GM18520 (cell line): ENCODE data around the gene NDUFS2.
"Not testable (repeated sequence)": the region's sequence is repeated elsewhere in the genome, so short reads cannot be mapped to it uniquely, and the experiment has no call there.

Experiments used
- ATAC-seq: cut with Tn5 transposase; IDR thresholded peaks from one replicate; pipeline ENCODE4 v1.9.1; 2021; ENCODE audit not compliant: unreplicated experiment

NDUFS2 gene

DNA sequence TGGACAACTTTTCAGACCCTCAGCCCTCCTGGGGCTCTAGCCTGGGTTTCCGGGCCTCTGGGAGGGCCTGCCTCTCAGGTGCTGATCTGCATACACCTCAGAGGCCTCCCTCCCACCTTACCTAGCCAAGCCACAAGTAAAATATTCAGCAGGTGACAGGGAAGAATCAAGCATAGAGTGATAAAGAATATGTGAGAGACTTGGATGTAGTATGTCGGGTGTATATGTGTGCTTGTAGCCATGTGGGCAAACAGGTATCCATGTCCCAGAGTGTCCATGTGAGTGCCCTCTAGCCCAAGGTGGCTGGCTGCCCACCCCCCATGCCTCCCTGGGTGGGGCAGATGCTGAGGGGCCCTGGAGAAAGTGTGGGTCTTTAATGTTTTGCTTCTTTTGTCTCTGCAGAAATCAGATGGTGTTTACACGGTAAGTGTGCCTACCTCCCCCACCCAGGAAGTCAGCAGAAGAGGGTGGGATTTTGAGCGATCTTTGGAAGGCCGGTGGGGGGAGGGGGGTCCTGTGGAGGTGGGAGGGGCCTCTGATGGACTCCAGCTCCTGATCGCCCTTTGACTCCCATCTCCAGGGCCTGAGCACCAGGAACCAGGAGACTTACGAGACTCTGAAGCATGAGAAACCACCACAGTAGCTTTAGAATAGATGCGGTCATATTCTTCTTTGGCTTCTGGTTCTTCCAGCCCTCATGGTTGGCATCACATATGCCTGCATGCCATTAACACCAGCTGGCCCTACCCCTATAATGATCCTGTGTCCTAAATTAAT is 16.3 kb downstream of the NDUFS2 start:
- no peak for ATAC-seq

DNA sequence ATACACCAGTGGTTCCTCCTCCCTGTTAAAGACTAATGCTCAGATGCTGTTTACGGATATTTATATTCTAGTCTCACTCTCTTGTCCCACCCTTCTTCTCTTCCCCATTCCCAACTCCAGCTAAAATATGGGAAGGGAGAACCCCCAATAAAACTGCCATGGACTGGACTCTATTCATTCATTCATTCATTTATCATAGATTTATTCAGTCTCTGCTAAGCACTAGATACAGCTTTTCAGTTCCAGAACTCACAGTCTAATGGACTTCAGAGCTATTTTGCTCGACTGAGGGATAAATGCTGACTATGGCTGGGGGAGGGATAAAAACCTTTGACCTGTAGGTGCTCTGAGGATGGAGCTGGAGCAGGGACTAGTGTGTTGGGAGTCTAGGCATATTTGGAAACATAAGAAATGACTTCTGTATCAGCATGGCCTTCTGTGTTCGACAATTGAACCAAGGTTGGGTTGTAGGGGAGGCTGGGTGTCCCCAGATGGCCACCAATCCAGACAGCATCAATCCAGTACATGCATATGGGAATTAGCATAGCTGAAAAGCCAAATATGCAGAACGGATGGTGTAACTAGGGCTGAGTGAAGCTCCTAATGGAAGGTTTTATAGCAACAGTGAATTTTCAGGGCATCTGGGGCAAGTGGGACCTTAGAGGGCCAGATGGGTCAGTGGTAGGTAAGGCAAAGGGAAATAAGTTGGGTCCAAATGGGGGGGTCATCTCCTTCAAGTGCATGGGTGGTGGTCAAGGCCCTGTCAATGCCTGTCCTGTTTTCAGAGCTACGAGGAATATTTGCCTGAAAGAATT is 17.1 kb downstream of the NDUFS2 start:
- ATAC-seq: no peak

DNA sequence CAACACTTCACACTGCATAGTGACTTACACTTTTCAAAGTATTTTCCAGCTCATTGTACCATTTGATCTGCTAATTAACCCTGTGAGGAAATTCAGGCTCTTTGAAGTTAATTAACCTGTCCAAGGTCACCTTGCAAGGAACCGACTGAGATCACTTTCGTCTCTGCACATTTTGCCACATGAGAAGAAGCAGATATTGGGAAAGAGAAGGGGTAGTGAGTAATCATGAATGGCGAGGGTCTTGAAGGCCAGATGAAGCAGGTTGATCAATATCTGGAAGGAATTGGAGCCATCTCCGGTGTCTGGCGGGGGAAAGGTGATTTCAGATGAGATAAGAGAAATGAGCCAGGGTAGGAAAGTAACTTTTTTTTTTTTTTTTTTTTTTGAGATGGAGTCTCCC is 17.8 kb downstream of the NDUFS2 start:
- no peak for ATAC-seq

DNA sequence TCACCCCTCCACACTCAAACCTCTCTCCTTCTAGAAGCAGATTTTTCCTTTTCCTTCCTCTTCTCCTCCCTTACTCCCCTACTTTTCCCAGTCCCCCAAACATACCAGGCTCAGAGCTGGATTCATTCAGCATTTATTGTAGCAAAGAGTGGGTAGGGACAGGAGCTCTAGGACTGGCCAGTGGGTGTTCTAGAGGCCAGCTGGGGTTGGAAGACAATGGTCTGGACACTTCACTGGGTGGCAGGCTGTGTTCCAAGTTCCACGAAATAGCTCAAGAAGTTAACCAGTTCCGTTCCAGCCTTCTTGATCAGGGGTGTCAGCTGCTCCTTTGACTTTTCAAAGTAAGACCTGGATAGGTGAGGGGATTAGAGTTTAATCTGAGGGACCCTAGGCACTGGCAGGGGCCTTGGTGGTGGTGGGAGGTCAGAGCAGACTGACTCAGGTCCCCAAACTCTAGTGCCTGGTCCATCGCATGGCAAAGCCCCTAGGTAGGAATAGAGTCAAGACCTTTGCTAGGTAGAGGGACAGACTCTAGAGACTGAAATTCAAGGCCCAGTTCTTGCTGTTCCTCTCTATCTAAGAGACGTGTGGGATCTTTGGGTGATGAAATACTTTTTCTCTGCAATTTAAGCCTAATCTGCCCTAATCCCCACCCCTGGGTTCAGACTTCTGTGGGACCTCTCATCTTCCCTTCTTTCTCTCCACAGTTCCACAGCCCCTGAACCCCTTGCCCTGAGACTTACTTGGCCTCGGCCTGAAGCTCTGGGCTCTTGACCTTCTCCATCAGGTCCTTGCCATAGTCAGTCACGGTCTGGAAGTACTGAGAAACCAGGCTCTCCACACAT is 20.2 kb downstream of the NDUFS2 start:
- no peak for ATAC-seq

DNA sequence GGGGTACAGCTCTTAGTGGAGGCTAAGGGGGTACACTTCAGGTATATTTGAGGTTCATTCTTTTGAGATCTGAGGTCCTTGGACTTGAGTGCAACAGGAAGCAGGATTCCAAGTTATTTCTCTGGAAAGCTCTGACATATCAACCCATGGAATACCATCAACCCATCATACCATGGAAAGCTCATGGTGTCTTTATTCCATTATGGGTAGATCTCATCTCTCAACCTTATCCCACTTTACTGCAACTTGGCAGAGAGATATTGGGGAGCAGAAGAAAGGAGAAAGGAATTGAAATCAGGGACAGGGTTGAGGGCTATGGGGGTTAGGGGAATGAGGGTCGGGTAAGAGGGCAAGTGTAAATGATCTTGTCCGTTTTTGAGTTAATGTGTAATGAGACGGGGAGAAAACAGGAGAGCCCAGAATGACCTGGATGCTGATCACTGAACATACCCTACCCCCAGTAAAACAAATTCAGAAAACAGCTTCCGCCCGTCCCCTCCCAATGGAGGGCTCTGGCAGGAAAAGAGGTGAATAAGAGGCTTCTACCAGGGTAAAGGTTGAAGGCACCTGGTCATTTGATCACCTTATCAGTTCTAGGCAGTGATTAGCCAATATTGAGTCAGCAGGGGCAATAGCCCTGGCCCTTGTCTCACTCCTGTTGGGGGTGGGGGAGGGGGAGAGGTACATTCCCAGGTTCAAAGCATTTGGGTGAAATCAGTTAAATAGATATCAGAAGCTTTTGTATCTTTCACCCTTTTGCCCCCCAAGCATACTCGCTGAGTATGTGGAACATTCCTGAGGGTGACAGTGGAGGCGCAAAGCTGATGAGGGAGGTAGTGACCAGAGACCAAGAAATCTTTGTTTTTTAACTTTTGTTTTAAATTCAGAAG is 21.9 kb downstream of the NDUFS2 start:
- ATAC-seq: no peak

DNA sequence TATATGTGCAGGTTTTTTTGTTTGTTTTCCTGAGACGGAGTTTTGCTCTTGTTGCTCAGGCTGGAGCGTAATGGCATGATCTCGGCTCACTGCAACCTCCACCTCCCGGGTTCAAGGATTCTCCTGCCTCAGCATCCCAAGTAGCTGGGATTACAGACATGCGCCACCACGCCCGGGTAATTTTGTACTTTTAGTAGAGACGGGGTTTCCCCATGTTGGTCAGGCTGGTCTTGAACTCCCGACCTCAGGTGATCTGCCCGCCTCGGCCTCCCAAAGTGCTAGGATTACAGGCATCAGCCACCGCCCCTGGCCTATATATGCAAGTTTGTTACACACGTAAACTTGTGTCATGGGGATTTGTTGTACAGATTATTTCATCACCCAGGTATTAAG is 22.5 kb downstream of the NDUFS2 start:
- ATAC-seq: not testable (repeated sequence)

DNA sequence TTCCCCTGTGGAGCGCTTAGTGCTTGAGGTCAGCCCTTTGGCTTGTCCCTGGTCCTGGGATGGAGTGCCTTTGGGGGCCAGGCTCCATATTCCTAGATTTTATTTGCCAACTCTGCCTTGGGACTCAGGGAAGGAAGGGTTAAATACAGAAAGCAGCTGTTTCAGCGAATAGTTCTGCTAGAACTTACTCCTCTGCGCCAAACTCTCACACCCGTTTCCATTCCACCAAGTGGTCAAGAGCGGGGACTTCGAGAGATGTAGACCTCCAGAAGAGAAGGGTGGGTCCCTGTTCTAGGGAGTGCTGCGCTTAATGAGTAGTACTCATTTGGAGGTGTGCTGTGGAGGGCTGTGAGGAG is 23.0 kb downstream of the NDUFS2 start:
- ATAC-seq: no peak

DNA sequence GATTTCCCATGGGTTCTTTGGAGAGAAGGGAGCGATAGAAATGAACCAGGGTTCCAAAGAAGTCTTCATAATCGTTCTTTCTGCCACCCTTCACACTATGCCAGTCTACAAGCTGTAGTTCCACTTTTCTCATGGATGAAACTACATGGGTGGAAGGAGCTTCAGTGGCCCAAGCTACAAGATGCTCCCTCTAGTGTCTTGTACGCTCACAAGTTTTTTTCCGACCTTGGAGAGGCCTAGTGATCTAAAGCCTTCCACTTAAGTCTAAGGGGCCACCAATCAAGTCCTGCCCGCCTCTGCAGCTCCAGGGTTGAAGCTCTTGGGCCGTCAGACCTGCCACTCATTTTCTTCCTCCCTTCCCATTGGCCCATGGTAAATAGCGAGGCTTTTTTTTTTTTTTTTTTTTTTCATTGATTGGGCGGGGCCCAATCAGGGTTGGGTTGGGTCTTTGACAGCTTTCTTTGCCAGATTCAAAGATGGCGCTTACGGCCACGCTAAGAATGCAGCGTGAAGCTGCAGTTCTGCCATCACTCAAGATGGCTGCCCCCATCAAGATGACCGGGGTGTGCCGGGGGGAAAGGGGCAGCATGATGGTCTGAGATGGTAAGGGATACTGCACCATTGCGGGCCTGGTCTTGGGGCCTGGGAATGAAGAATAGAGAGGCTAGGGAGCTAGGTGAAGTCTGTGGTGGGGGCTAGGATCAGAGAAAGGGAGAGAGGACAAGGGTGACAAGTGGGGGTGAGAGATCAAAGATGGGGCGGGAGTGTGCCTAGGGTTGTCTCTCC is 23.6 kb downstream of the NDUFS2 start, which contains the start of gene TOMM40L:
TSS of gene TOMM40L (plus strand) at position 527 of the 786 bp plus-strand sequence. CDS start 430 bp downstream, outside the sequence.
- ATAC-seq: peak; percentile 94

DNA sequence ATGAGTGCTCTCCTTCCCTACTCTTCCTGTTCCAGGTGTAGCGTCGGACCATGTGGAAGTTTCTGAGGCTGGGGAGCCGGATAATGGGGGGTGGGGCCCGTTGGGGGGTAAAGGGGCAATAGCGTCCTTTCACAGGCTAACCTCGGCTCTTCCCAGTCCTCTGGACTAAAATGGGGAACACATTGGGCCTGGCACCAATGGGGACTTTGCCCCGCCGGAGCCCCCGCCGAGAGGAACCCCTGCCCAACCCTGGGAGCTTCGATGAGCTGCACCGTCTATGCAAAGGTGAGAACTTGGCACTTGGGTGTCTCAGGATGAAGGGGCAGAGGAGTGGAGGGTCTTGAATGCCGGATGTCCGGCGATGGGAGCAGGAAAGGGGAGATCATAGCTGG is 24.1 kb downstream of the NDUFS2 start:
- no peak for ATAC-seq

DNA sequence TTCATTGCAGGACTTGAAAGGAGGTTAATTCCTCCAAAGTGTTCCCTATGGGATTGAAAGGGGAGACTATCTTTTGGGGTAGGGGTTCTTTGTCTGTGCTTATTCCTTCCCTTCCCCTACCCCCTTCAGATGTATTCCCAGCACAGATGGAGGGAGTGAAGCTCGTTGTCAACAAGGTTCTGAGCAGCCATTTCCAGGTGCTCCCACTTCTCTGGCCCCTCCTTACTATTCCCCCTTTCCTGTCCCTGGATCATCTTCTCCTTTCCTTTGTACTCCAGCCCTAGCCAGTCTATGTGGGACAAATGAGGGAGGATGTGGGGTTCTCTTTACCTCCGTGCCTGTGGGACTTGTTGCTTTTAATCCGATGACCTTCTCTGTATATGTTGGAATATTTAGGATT is 24.6 kb downstream of the NDUFS2 start:
- ATAC-seq: no peak

DNA sequence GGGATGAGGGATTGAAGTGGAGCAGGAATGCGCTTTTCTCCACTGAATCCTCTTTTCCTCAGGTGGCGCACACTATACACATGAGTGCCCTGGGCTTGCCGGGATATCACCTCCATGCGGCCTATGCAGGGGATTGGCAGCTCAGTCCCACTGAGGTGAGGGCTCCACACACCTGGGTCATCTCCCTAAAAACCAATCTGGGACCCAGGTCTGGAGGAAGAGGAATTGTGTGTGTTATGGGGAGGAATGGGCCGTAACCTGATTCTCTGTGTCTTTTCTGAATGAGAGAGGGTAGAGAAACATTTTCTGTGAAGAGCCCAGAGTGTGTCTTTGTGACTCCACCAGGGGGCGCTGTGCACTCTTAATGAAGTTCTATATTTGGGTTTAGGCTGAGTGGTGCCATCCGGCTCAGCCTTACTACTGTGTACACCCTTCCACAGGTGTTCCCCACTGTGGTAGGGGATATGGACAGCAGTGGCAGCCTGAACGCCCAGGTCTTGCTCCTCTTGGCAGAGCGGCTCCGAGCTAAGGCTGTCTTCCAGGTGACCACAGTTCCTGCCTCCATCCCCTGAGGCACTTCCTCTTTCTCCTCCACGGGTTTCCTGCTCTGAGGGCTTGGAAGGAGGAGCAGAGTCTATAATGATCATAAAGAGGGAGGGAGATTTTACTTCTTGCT is 25.2 kb downstream of the NDUFS2 start:
- peak; percentile 25 for ATAC-seq

DNA sequence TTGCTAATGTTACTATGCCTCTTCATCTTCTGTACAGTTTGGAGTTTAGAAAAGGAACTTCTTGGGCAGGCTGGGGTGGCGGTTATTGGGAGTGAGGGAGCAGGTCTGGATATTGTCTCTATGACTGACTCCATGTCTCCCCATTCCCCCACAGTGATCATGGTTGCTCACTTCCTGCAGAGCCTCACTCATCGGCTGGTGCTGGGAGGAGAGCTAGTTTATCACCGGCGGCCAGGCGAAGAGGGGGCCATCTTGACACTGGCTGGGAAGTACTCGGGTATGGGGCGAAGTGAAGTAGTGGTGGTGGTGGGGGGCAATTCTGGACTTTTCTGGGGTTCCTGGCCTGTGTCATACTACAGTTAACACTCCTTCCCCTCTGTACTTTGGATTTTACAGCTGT is 25.9 kb downstream of the NDUFS2 start:
- ATAC-seq: no peak

DNA sequence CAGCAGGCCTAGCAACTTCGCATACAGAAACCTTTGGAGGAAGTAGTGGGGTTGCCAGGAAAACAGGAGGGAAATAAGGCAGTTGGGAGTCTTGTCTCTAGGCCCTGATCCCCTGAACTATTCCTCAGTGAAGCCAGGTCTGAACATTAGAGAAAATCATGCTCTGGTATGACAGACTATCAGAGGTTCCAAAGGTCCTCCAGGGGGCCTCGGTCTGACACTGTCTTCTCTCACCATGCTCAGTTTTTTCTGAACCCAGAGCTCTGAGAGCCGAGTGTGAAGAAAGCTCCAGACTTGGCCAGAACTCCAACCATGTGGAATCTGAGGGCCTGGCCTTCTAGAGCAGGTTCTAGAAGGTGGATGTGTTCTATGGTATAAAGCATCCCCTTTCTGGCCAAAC is 27.7 kb downstream of the NDUFS2 start:
- ATAC-seq: no peak

DNA sequence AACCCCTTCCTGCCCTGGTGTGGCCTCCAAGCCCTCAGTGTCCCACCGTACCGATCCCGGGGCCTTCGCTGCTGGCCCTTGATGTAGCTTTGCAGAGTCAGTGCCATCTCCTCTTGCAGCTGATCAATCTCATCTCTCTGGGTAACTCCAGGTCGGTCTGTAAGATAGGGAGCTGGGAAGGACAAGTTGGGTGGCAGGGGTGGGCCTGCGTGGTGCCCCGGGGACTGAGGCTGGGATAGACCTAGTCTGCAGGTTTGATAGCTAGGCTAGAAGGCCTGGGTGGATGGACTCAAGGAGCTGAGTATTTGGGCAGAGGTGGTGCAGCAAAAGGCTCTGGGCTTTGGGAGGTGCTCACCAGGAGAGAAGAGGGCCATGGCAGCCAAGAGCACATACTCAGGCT is 28.6 kb downstream of the NDUFS2 start:
- no peak for ATAC-seq

DNA sequence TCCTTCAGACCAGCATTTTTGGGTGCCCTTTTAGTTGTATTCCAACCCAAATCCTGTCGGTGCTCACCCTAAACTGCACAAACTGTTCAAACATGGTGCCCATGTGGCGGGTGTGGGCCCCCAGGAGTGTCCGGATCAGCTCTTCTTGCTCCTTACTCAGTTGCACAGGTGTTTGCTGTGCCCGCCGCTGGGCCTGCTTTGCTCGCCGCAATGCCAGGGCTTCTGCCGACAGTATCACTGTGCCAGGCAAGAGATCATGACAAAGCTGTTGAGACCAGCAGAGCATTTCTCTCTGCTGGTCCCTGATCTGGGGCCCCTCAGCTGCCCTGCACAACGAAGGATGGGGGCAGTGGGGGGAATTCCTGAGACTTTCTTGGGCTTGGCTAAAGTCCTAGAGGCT is 30.9 kb downstream of the NDUFS2 start:
- ATAC-seq: no peak

DNA sequence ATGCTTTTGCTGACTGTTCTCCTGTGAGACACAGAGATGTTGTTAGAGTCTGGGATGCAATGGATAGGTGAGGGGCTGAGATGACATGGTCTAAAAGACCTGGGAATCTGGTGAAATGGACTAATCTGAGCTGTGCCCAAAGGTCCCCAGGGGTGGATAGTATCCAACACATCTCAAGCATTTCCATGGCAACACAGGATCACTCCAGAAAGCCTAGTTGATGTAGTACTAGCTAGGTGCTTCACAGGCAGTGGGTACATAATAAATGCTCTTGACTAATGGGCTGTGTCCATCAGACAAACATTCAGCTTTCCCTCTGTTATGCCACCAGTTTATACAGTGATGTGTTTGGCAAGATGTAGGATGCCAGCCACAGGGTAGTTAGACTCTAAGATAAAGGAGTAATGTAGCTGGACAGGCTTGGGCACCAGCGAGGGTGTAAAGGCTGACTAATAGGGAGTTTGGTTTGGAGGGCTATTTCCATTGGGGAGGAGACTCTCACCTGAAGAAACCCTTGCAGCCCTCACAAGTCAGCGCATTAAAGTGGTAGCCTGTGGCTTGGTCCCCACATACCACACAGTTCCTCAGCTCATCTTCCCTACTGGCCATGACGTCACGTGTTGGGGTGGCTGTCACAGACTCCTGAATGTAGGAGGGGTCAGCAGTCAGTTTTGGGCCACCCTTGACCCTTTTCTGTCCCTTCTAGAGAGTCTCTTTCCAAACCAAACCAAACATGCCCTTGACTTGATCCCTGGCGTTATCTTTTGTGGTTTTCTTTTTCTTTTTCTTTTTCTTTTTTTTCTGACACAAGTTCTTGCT is 34.0 kb downstream of the NDUFS2 start:
- ATAC-seq: no peak

DNA sequence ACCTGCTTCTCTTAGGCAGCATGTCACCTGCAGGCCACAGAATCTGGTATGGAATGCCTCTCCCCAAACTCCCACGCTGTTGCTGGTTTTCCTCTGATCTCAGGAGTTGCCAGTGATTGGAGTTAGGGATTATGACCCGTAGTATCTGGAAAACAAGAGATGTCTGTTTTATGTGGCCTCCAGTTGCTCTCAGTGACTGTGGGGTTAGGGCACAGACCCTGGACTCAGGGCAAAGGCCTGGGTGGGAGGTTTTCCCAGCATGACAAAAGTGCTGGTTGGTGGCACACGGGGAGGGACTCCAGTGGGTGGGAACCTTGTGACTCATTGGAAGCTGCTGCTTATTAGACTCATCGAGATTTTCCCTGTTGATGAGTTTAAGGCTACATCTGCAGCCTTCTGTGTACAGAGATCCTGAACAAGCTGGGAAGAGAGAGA is 35.9 kb downstream of the NDUFS2 start, which contains the start of gene NR1I3:
TSS of gene NR1I3 (minus strand) at position 165 of the 435 bp plus-strand sequence. CDS start 1,638 bp downstream, outside the sequence.
- no peak for ATAC-seq

DNA sequence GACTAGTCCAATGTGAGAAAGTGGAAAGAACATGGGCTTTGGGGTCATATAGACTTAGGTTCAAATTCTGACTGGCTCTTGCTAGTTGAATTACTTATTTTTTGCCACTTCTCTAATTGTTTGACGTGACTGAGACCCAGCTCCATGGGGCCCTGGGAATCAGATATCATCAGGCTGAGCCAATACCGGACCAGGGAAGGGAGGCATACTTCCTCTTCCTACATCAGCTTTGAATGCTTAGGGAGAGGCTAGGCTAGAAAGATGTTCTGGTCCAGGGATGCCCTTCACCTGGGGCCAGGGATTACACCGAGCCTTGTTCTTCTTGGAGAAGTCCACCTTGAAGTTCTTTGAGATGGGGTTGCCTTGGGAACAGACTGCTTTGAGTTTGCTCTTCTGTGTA is 39.5 kb downstream of the NDUFS2 start:
- ATAC-seq: no peak
